AG08396 (cell line): ENCODE data around the gene DUOXA2.
"Not testable (repeated sequence)": the region's sequence is repeated elsewhere in the genome, so short reads cannot be mapped to it uniquely, and the experiment has no call there.

ENCODE experiments used
- DNase-seq: peaks from one replicate; pipeline ENCODE4 v3.0.0; 2012; ENCODE audit warnings: low spot score, mixed read lengths

Gene DUOXA2

GRCh38 chr15:45114076-45114750 lies at the start of gene DUOXA2, which contains the start of gene DUOX2:
TSS of gene DUOXA2 (plus strand) at chr15:45114326. CDS start at chr15:45114606, 280 bp downstream.
TSS of gene DUOX2 (minus strand) at chr15:45114172. CDS start at chr15:45113411, 761 bp downstream.
- DNase-seq: no peak

- DNase-seq: peak; percentile 9
Measured at GRCh38 chr15:45064386-45064785, 49.7 kb upstream of the DUOXA2 start.

GRCh38 chr15:45069942-45070360 lies 44.2 kb upstream of the DUOXA2 start:
- not testable (repeated sequence) for DNase-seq

GRCh38 chr15:45073602-45074001 lies 40.5 kb upstream of the DUOXA2 start:
- not testable (repeated sequence) for DNase-seq

- not testable (repeated sequence) for DNase-seq
Measured at GRCh38 chr15:45075440-45076320, 38.4 kb upstream of the DUOXA2 start.

GRCh38 chr15:45077391-45077790 lies 36.7 kb upstream of the DUOXA2 start:
- not testable (repeated sequence) for DNase-seq

- DNase-seq: not testable (repeated sequence)
Measured at GRCh38 chr15:45079201-45079600, 34.9 kb upstream of the DUOXA2 start.

- DNase-seq: not testable (repeated sequence)
Measured at GRCh38 chr15:45079628-45080246, 34.4 kb upstream of the DUOXA2 start.

- not testable (repeated sequence) for DNase-seq
Measured at GRCh38 chr15:45080593-45080992, 33.5 kb upstream of the DUOXA2 start.

GRCh38 chr15:45082412-45082811 lies 31.7 kb upstream of the DUOXA2 start:
- not testable (repeated sequence) for DNase-seq

GRCh38 chr15:45083223-45083622 lies 30.9 kb upstream of the DUOXA2 start:
- DNase-seq: no peak

GRCh38 chr15:45084163-45084562 lies 30.0 kb upstream of the DUOXA2 start:
- DNase-seq: no peak

- no peak for DNase-seq
Measured at GRCh38 chr15:45087513-45087912, 26.6 kb upstream of the DUOXA2 start.

GRCh38 chr15:45088801-45089711 lies 25.1 kb upstream of the DUOXA2 start:
- no peak for DNase-seq

- no peak for DNase-seq
Measured at GRCh38 chr15:45089712-45090373, 24.3 kb upstream of the DUOXA2 start.

- no peak for DNase-seq
Measured at GRCh38 chr15:45091161-45091560, 23.0 kb upstream of the DUOXA2 start.

GRCh38 chr15:45091576-45091975 lies 22.6 kb upstream of the DUOXA2 start:
- no peak for DNase-seq

- DNase-seq: no peak
Measured at GRCh38 chr15:45093013-45093412, 21.1 kb upstream of the DUOXA2 start.

GRCh38 chr15:45093622-45094357 lies 20.3 kb upstream of the DUOXA2 start:
- no peak for DNase-seq

GRCh38 chr15:45094358-45094730 lies 19.8 kb upstream of the DUOXA2 start:
- DNase-seq: no peak
